CD8-positive, alpha-beta memory T cell (primary cell): Measurements from ENCODE around the gene SMDT1. TPM values are rescaled to one million over a fixed set of nuclear protein-coding genes. Genes with fewer than 3 reads are reported as not detected.
A peak's percentile ranks its signal among the peaks of the same experiment; 100 is the strongest.

Experiments used
- CTCF ChIA-PET: fragments of 350-600 bp; sonication (Branson Sonifier 250); formaldehyde crosslinking; loops from one replicate; lab custom pipeline; 2021; ENCODE audit warnings: antibody characterized with exemption; lab: Charles Lee
- POLR2A ChIA-PET: fragments of 350-600 bp; sonication (Branson Sonifier 250); formaldehyde crosslinking; loops from one replicate; lab custom pipeline; 2021; ENCODE audit warnings: antibody characterized with exemption; lab: Charles Lee
- DNase-seq, 5 donors: peaks; one replicate each; pipeline versions ENCODE4 v3.0.0 to v3.0.0-alpha.2; 2020 to 2022; ENCODE audit warnings: mixed read lengths in 1 of 5
- H3K27ac ChIP-seq: one replicate; pipeline ENCODE4 v1.7.0; 2013; ENCODE audit warnings: low read depth, mild to moderate bottlenecking, low read length, moderate library complexity
- H3K27me3 ChIP-seq: 2 replicates; pipeline ENCODE4 v1.7.0; 2013; ENCODE audit warnings: low read length, mild to moderate bottlenecking; ENCODE audit not compliant: insufficient read depth, poor library complexity, severe bottlenecking
- H3K36me3 ChIP-seq: 2 replicates; pipeline ENCODE4 v1.7.0; 2013; ENCODE audit warnings: mild to moderate bottlenecking, low read length, moderate library complexity; ENCODE audit not compliant: insufficient read depth
- H3K4me1 ChIP-seq: 2 replicates; pipeline ENCODE4 v1.7.0; 2013; ENCODE audit warnings: mild to moderate bottlenecking, low read length, moderate library complexity; ENCODE audit not compliant: insufficient read depth
- H3K4me3 ChIP-seq: 2 replicates; pipeline ENCODE4 v1.7.0; 2013; ENCODE audit warnings: mild to moderate bottlenecking, low read length
- H3K9me3 ChIP-seq: 2 replicates; pipeline ENCODE4 v1.7.0; 2013; ENCODE audit warnings: mild to moderate bottlenecking, low read length
- H3K27ac Mint-ChIP-seq, 8 donors: one replicate each; pipeline ENCODE4 v1.8.0; 2020 to 2021; ENCODE audit warnings: mixed read lengths in 8 of 8, mild to moderate bottlenecking in 6 of 8, inconsistent platforms in 3 of 8, moderate library complexity in 3 of 8
- H3K27me3 Mint-ChIP-seq, 2 donors: one replicate each; pipeline ENCODE4 v1.8.0; 2020 to 2021; ENCODE audit warnings: mixed read lengths in 2 of 2, mild to moderate bottlenecking in 1 of 2, moderate library complexity in 1 of 2
- H3K36me3 Mint-ChIP-seq, 3 donors: one replicate each; pipeline ENCODE4 v1.8.0; 2020 to 2021; ENCODE audit warnings: mixed read lengths in 3 of 3, inconsistent platforms in 1 of 3, mild to moderate bottlenecking in 1 of 3
- H3K4me1 Mint-ChIP-seq, 3 donors: one replicate each; pipeline ENCODE4 v1.8.0; 2020 to 2021; ENCODE audit warnings: mixed read lengths in 3 of 3, inconsistent platforms in 1 of 3, mild to moderate bottlenecking in 1 of 3
- H3K4me3 Mint-ChIP-seq, 7 donors: one replicate each; pipeline ENCODE4 v1.8.0; 2020 to 2021; ENCODE audit warnings: mixed read lengths in 7 of 7, mild to moderate bottlenecking in 6 of 7, moderate library complexity in 4 of 7, inconsistent platforms in 2 of 7
- H3K9me3 Mint-ChIP-seq, 5 donors: one replicate each; pipeline ENCODE4 v1.8.0; 2020 to 2022; ENCODE audit warnings: mixed read lengths in 5 of 5, mild to moderate bottlenecking in 3 of 5, moderate library complexity in 2 of 5, inconsistent platforms in 1 of 5
- polyA plus RNA-seq: library from polyadenylated mRNA; unstranded; fragments of 300-500 nt; fragmentation: Illumina TruSeq; gene quantifications from one replicate; pipeline ENCODE4 v1.2.3, GENCODE V29; 2021
- total RNA-seq, 2 experiments: library from RNA; stranded (reverse); gene quantifications; one replicate each; pipeline ENCODE4 v1.2.3, GENCODE V29; 2021

SMDT1 gene, protein sequence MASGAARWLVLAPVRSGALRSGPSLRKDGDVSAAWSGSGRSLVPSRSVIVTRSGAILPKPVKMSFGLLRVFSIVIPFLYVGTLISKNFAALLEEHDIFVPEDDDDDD
- total RNA-seq (10 to 100 TPM; 67.9 to 74.5 TPM), polyA plus RNA-seq (160 TPM)

DNA sequence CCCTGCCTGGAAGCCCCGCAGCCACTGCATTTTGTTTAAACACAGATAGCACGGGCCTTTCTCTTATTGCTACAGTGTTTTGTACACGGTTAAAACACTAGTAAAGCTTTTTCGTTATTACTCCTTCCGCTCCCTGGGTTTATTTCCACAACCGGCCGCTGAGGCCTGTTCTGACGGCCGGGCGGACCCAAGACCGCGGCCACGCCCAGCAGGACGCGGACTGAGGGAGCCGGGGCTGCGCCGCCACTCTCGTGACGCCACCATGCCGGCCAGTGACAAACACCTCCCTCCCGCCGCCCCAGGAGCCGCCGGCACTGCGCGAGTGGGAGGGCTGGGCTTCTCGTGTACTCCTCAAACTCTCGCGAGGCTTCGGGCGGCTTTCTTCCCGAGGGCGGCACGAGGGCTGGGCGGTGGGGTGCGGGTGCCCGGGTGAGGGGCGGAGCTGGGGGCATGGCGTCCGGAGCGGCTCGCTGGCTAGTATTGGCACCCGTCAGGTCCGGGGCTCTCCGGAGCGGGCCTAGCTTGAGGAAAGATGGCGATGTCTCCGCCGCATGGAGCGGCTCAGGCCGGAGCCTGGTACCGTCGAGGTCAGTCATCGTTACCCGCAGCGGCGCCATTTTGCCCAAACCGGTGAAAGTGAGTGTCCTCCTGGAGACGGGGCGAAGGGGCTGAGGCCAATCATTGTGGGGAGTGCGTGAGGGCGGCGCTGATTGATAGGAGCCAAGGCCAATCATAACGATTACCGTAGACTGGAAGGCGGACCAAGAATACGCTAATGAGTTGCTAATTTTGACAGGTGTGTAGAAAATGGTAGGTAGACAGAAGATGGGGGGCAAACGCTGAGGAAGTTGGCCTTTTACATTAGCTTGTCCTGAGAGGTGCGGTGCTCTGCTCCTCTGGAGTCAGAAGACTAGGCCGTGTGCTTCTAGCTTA lies at the start of gene SMDT1:
Gene SMDT1, plus strand, starts transcription at position 382 of the 933 bp plus-strand sequence. Its CDS starts 69 bp downstream, at position 451.
- Histone ChIP-seq H3K4me3 (peak within 1 kb of the TSS; percentile 81), H3K27ac (peak within 1 kb of the TSS; percentile 92), H3K36me3 (peaks cover 17% of the 10 kb centered on the region), H3K4me1 (peaks cover 24% of the 10 kb centered on the region), H3K9me3 (no peaks in the 10 kb centered on the region), H3K27me3 (no peaks in the 10 kb centered on the region)
- Mint-ChIP-seq H3K27ac (peak within 1 kb of the TSS; percentile 97 to 100 (median 98)), H3K27me3 (no peaks in the 10 kb centered on the region), H3K36me3 (peaks cover 2 to 40% (median 6%) of the 10 kb centered on the region in 3 donors), H3K9me3 (no peaks in the 10 kb centered on the region), H3K4me1 (peaks cover 30 to 57% (median 37%) of the 10 kb centered on the region in 3 donors), H3K4me3 (peak within 1 kb of the TSS; percentile 93 to 98 (median 96))
- ChIA-PET POLR2A (interaction anchor here (0.5 to 3.0 kb wide), 11 partner anchors 9 to 365 kb away, joined by 3 to 68 read pairs (median 5); partner anchors contain the start of genes CCDC134, CENPM, NAGA and NDUFA6), CTCF (interaction anchor here (2.0 to 4.7 kb wide), 3 partner anchors 10 to 365 kb away, joined by 4 to 41 read pairs (median 9); partner anchors contain the start of gene NDUFA6)
- DNase-seq, result peak; percentile 98 to 99 (median 99)

DNA sequence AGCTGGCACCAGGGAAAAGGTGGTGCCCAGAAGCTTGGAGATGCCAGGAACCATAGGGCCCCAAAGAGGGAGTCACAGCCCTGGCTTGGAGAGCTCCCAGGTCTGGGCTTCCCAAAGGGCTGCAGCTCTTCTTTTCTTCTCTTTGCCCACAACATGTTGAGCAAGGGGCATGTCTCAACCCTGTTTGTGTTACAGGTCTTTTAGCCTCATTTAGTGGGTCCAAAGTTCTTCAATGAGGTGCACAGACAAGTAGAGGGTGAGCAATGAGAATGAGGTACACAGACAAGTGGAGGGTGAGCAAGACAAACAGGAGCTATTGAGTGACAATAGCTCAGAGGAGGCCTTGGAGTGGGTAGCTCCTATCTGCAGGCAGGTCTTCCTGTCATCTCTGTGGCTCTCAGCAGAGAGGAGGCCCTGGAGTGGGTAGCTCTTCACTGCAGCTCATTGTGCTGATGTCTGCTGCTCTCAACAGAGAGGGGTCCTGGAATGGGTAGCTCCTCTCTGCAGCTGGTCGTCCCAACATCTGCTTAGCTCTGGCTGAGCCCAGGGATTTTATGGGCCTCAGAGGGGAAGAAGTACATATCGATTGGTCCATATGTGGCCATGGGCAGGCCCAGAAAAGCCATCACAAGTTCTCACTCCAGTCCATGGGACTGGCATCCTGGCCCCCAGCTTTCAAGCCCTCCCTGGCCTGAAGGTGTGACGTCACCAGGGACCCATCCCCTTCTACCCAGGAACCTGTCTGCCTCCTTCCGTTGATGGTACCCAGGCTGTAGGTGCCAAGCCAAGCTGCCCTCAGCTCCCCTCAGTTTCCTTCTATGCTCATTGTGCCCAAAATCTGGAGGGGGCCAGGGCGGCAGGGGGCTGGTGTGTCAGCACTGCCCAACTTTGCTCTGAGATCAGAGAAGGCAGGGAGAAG lies 46.0 kb upstream of the SMDT1 start:
- H3K4me3 ChIP-seq, result no peak overlapping the region
- no peak for DNase-seq
- Mint-ChIP-seq H3K4me3 (no peak overlapping the region), H3K4me1 (peaks cover 0 to 9% (median 0%) of the 10 kb centered on the region in 3 donors), H3K27me3 (peaks cover 0 to 1% of the 10 kb centered on the region in 2 donors), H3K36me3 (peaks cover 0 to 10% (median 6%) of the 10 kb centered on the region in 3 donors), H3K9me3 (peaks cover 3 to 13% (median 5%) of the 10 kb centered on the region in 5 donors), H3K27ac (no peak overlapping the region)
- H3K27ac ChIP-seq, result no peak overlapping the region
- H3K9me3 ChIP-seq, result no peaks in the 10 kb centered on the region
- no peaks in the 10 kb centered on the region for H3K27me3 ChIP-seq
- ChIA-PET CTCF (no interaction called here), POLR2A (interaction anchor here (0.6 kb wide), 1 partner anchor 408 kb away, joined by 3 read pairs; no protein-coding TSS in a partner anchor)
- no peaks in the 10 kb centered on the region for H3K4me1 ChIP-seq
- H3K36me3 ChIP-seq, result no peaks in the 10 kb centered on the region

DNA sequence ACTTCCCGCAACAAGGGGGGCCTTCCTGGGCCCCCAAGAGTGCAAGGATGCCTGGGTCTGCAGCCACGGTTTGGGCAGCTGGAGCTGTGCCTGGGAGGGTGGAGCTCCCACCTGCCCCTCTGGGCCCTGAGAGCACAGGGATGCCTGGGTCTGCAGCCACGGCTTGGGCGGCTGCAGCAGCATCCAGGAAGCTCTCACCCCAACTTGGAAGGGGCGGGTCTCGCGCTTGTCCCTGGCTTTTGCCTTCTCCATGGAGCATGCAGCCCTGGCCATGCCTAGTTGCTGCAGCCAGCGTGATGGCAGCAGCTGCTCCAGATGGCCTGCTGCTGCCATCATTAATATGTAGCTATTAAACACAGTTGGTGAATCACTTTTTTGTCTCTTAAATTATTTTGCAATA lies 44.2 kb upstream of the SMDT1 start:
- Histone ChIP-seq H3K27ac (no peak overlapping the region), H3K36me3 (no peaks in the 10 kb centered on the region), H3K4me3 (no peak overlapping the region), H3K4me1 (no peaks in the 10 kb centered on the region), H3K9me3 (no peaks in the 10 kb centered on the region), H3K27me3 (no peaks in the 10 kb centered on the region)
- peaks cover 0 to 10% (median 6%) of the 10 kb centered on the region in 3 donors for H3K36me3 Mint-ChIP-seq
- H3K27ac Mint-ChIP-seq, result no peak overlapping the region
- ChIA-PET POLR2A (no interaction called here), CTCF (no interaction called here)
- H3K9me3 Mint-ChIP-seq, result peaks cover 3 to 13% (median 5%) of the 10 kb centered on the region in 5 donors
- no peak for DNase-seq
- peaks cover 0 to 9% (median 0%) of the 10 kb centered on the region in 3 donors for H3K4me1 Mint-ChIP-seq
- no peak overlapping the region for H3K4me3 Mint-ChIP-seq
- peaks cover 0 to 1% of the 10 kb centered on the region in 2 donors for H3K27me3 Mint-ChIP-seq

DNA sequence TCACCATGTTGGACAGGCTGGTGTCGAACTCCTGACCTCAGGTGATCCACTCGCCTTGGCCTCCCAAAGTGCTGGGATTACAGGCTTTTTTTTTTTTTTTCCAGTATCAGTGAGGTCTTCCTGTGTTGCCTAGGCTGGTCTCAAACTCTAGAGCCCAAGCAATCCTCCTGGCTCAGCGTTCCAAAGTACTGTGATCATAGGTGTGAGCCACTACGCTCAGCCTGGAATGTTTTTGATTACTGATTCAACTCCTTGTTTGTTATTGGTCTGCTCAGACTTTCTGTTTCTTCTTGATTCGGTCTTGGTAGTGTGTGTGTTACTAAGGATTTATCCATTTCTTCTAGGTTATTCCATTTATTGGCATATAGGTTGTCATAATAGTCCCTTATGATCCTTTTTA lies 40.2 kb upstream of the SMDT1 start:
- Mint-ChIP-seq H3K4me1 (no peaks in the 10 kb centered on the region), H3K36me3 (peaks cover 3 to 18% (median 9%) of the 10 kb centered on the region in 3 donors), H3K27ac (no peak overlapping the region), H3K9me3 (peaks cover 9 to 20% (median 18%) of the 10 kb centered on the region in 5 donors), H3K4me3 (no peak overlapping the region), H3K27me3 (peaks cover 0 to 8% of the 10 kb centered on the region in 2 donors)
- Histone ChIP-seq H3K9me3 (no peaks in the 10 kb centered on the region), H3K27me3 (no peaks in the 10 kb centered on the region), H3K36me3 (no peaks in the 10 kb centered on the region), H3K4me1 (no peaks in the 10 kb centered on the region), H3K4me3 (no peak overlapping the region), H3K27ac (no peak overlapping the region)
- no peak for DNase-seq
- ChIA-PET POLR2A (interaction anchor here (0.7 kb wide), 1 partner anchor 39 kb away, joined by 3 read pairs; no protein-coding TSS in a partner anchor), CTCF (no interaction called here)

DNA sequence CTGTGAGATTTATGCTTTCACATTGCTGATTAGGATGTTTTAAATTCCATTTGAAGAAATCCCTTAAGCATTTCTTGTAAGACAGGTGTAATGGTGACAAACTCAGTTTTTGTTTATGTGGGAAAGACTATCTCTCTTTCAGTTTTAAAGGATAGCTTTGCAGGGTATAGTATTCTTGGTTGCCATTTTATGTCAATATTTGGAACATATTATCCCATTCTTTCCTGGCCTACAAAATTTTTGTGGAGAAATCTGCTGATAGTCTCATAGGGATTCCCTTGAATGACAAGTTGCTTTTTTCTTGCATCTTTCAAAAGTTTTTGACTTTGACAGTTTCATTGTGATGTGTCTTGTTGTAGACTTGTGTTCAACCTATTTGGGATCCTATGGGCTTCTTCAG lies 37.7 kb upstream of the SMDT1 start:
- H3K4me3 ChIP-seq, result no peak overlapping the region
- Mint-ChIP-seq H3K9me3 (peaks cover 8 to 18% (median 16%) of the 10 kb centered on the region in 5 donors), H3K27me3 (peaks cover 0 to 8% of the 10 kb centered on the region in 2 donors), H3K4me1 (no peaks in the 10 kb centered on the region), H3K27ac (no peak overlapping the region), H3K36me3 (peaks cover 3 to 18% (median 3%) of the 10 kb centered on the region in 3 donors), H3K4me3 (no peak overlapping the region)
- H3K9me3 ChIP-seq, result no peaks in the 10 kb centered on the region
- ChIA-PET POLR2A (no interaction called here), CTCF (interaction anchor here (0.8 kb wide), 1 partner anchor 28 kb away, joined by 3 read pairs; no protein-coding TSS in a partner anchor)
- DNase-seq, result no peak
- no peak overlapping the region for H3K27ac ChIP-seq
- H3K27me3 ChIP-seq, result no peaks in the 10 kb centered on the region
- H3K4me1 ChIP-seq, result no peaks in the 10 kb centered on the region
- no peaks in the 10 kb centered on the region for H3K36me3 ChIP-seq

DNA sequence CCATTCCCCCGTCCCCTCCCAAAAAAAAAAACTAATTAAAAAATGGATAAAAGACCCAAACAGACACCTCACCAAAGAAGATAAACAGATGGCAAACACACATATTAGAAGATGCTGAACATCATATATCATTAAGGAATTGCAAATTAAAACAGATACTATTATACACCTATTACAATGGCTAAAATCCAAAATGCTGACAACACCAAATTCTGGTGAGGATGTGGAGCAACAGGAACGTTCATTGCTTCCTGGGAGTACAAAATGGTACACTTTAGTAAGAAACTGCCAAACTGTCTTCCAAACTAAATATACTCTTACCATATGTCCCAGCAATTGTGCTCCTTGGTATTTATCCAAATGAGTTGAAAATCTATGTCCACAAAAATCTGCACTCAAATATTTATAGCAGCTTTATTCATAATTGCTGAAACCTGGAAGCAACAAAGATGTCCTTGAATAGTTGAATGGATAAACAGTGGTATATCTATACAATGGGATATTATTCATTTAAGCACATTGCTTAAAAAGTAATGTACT lies 28.8 kb upstream of the SMDT1 start:
- POLR2A ChIA-PET, result interaction anchor here (0.5 kb wide), 1 partner anchor 11 kb away, joined by 3 read pairs; no protein-coding TSS in a partner anchor
- Mint-ChIP-seq H3K4me1 (no peaks in the 10 kb centered on the region), H3K27me3 (no peaks in the 10 kb centered on the region), H3K27ac (no peak overlapping the region), H3K36me3 (no peaks in the 10 kb centered on the region), H3K4me3 (no peak overlapping the region), H3K9me3 (peaks cover 0 to under 1% (median 0%) of the 10 kb centered on the region in 5 donors)
- no peak for DNase-seq
- Histone ChIP-seq H3K9me3 (no peaks in the 10 kb centered on the region), H3K4me3 (no peak overlapping the region), H3K27me3 (no peaks in the 10 kb centered on the region), H3K4me1 (no peaks in the 10 kb centered on the region), H3K27ac (no peak overlapping the region), H3K36me3 (no peaks in the 10 kb centered on the region)
- CTCF ChIA-PET, result no interaction called here

DNA sequence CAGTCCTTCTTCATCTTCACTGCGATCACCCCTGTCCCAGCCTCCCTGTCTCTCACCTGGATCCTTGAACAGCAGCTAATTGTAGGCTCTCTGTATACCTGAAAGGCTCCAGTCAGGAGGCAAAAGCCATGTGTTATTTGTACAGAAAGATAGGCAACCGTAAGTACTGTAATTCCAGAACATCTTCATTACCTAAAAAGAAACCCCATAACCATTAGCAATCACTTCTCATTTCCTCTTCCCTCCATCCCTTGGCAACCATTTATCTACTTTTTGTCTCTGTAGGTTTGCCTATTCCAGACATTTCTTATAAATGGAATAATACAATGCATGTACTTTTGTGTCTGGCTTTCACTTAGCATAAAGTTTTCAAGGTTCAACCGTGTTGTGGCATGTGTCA lies 26.7 kb upstream of the SMDT1 start:
- no peaks in the 10 kb centered on the region for H3K27me3 Mint-ChIP-seq
- H3K4me3 Mint-ChIP-seq, result no peak overlapping the region
- no peak for DNase-seq
- peak overlapping the region in 2 of 8 donors; percentile 47 to 51 for H3K27ac Mint-ChIP-seq
- ChIA-PET CTCF (no interaction called here), POLR2A (no interaction called here)
- no peaks in the 10 kb centered on the region for H3K4me1 Mint-ChIP-seq
- no peaks in the 10 kb centered on the region for H3K4me1 ChIP-seq
- H3K27ac ChIP-seq, result no peak overlapping the region
- peaks cover 3 to 9% (median 4%) of the 10 kb centered on the region in 3 donors for H3K36me3 Mint-ChIP-seq
- H3K4me3 ChIP-seq, result no peak overlapping the region
- no peaks in the 10 kb centered on the region for H3K27me3 ChIP-seq
- H3K9me3 ChIP-seq, result no peaks in the 10 kb centered on the region
- H3K9me3 Mint-ChIP-seq, result peaks cover 6 to 15% (median 11%) of the 10 kb centered on the region in 5 donors
- H3K36me3 ChIP-seq, result no peaks in the 10 kb centered on the region
